PC-9 (cell line): ENCODE data around the gene DISC1.

Source experiments
- CTCF ChIP-seq: fragments of 200-600 bp; sonication (generic); conservative IDR thresholded peaks from 2 replicates; pipeline ENCODE4 v1.6.1; 2017; ENCODE audit warnings: mixed run types, antibody characterized with exemption, mild to moderate bottlenecking, moderate library complexity
- EZH2 ChIP-seq: fragments of 200-600 bp; sonication (generic); IDR thresholded peaks from 2 replicates; pipeline ENCODE4 v1.8.0; 2017; ENCODE audit warnings: antibody characterized with exemption, low read depth

GRCh38 chr1:231665101-231665500 is 38.5 kb downstream of the DISC1 start:
- no peak for TF ChIP-seq CTCF
- no peak for TF ChIP-seq EZH2
